Superior temporal gyrus (tissue), 1 donor: ENCODE data around the gene PUM1.
A peak's percentile ranks its signal among the peaks of the same experiment; 100 is the strongest.
"Not testable (repeated sequence)": the region's sequence is repeated elsewhere in the genome, so short reads cannot be mapped to it uniquely, and the experiment has no call there.

ENCODE experiments used
- DNase-seq: peaks from one replicate; pipeline ENCODE4 v3.0.0-alpha.2; 2016; ENCODE audit errors: extremely low spot score

The PUM1 gene

GRCh38 chr1:30995990-30996612, 69.4 kb downstream of the PUM1 start:
- DNase-seq, result no peak

DNA sequence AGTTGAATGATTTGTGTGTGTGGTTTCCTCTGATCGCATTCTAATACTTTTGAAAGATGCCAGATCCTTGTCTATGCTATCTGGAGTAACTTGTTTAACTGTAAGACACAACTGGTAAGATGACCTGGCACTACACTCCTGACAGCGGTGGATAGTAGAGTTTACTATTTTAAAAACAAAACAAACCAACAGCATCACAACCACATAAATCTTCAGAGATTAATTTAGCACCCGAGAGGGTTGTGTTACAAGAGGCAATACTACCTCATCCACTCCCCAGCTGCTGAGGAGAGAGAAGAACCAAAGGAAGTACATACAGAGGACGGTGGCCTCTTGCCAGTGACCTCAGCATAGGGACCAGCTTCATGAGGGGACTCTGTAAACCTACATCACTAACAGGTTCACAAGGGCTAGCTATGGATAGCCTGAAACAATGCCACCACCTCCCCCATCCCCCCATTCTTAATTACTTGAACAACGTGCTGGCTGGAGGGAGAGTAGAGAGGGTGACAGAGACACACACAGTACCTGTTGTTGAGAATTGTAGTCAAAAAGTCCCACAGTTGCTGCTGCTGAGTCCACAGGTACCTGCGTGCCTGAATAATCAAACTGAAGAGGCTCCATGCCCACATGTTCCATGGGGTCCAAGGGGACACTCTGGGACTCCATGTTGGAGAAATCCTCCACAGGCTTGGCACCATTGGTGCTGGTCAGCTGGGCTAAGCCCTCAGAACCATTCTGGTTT, 73.5 kb downstream of the PUM1 start:
- DNase-seq, result no peak

GRCh38 chr1:30990591-30990990, 74.9 kb downstream of the PUM1 start:
- DNase-seq, result no peak

DNA sequence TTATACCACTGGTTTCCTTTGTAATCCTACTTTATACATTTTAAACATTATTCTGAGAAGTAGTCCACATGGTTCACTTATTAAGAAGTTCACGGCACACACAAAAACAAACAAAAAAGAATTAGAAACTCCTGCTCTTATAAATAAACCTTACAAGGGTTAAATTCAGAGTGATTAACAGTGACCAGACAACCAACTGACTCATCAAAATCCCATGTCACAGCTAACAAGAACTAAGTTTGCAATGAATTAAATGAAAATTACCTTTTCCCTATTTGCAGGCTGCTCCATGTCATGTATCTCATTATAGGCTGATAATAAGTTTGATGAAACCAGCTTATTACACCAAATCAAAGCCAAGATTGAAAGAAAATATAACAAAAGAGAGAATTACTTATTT, 77.5 kb downstream of the PUM1 start:
- DNase-seq, result no peak

DNA sequence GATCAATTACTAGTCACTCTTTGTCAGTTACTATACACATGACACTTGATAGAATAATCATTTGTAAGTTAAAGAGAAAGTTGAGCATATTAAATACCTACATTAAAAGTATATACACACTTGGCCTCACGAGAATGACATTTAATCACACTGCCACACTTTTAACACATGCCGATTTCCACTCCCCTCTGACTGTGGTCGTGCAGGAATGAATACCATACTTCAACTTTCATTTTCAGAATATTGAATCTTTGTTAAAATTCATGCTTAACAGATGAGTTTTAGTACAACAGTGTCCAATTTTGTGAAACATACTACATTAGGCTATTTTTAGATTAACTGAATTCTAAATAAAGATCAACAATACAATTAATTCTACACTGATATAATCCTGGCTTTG, 78.8 kb downstream of the PUM1 start:
- no peak for DNase-seq

- DNase-seq, result no peak
Observed at GRCh38 chr1:30984991-30985503, 80.5 kb downstream of the PUM1 start.

DNA sequence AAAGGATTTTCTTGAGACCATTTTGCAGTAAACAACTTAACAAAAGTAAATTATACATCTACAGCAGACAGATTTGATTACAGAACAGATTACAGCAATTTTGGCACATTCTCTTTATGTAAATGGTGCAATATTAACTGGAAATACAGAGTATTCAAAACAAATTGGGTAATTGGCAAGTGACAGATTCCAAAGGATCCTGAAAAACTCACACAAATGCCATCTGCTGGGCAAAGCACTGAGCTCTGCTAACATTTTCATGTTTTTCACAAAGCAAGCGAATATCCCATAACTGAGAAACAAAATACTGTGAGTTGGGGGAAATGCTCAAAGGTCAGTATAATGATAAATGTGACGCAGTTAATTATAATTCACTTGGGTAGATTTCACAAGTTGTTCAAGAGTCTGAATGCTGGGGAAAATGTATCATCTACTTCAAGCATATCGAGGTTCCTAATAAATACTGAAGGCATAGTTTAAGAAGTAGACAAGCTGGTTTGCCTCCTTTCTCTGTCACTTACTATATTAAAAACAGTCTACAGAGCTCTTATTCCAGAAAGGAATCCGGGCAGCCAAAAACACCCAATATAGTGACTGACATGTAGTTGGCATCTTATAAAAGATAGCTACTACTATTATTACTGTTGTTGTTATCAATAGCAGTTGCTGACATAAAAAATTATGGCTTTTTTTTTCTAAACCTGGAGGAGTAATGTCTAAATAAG, 81.2 kb downstream of the PUM1 start:
- no peak for DNase-seq

- peak; percentile 44 for DNase-seq
Observed at GRCh38 chr1:30982937-30983336, 82.6 kb downstream of the PUM1 start.

GRCh38 chr1:30982431-30982830, 83.1 kb downstream of the PUM1 start:
- DNase-seq, result no peak

GRCh38 chr1:30981172-30981571, 84.3 kb downstream of the PUM1 start:
- DNase-seq, result no peak

DNA sequence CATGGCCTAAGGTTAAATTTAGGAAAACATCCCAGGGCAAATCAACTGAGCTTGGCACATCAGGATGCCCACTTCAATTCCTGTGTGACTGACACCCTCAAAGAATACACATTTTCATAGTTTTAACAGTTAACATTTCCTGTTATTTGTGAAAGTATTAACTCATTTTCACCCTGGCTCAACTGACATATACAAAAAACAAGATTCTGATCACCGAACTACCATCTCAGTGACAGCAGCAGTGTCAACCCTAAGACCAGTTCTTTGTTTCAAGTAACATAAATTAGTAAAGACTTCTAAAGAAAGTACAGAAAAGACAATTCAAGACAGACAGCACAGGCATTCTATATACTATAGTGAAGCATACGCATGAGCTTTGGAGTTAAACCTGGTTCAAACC, 88.0 kb downstream of the PUM1 start:
- no peak for DNase-seq

GRCh38 chr1:30977105-30977504, 88.4 kb downstream of the PUM1 start:
- no peak for DNase-seq

GRCh38 chr1:30976143-30976542, 89.4 kb downstream of the PUM1 start:
- peak; percentile 52 for DNase-seq

- DNase-seq, result no peak
Observed at GRCh38 chr1:30975217-30975616, 90.3 kb downstream of the PUM1 start.

DNA sequence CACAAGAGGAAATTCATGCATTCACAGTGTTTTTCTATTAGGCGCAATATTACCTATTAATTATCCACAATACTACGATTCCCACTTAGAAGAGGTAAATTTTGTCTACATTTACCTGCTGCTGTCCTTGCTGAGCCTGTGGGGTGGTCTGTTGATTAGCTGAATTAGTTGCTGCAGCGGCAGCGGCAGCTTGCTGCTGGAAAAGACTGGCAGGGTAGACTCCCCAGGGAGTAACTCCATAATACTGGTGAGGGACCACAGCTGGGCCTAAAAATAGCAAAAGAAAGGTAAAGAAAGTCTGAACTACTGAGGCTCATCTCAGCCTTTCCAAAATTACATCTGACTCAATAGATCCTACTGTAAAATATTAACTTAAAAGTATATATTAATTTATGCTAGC, 91.0 kb downstream of the PUM1 start:
- DNase-seq, result no peak

GRCh38 chr1:30972349-30972748, 93.2 kb downstream of the PUM1 start:
- DNase-seq, result not testable (repeated sequence)

DNA sequence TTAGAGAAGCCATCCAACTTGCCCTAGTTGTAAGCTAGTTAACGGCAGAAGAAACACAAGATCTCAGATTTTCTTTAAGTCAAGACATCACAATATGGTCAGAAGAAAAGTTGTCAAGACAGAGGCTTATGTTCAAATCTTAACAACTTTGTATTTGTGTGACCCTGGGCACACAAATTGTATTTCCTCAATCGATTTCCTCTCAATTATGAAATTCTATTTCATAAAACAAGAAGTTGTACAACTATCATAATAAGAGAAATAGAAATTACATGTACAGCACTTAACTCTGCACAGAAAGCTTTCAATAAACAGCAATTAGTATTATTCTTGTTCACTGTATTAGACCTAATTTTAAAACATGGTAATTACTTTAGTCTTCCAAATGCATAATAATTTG, 94.0 kb downstream of the PUM1 start:
- DNase-seq, result no peak

- DNase-seq, result no peak
Observed at GRCh38 chr1:30969903-30970302, 95.6 kb downstream of the PUM1 start.

DNA sequence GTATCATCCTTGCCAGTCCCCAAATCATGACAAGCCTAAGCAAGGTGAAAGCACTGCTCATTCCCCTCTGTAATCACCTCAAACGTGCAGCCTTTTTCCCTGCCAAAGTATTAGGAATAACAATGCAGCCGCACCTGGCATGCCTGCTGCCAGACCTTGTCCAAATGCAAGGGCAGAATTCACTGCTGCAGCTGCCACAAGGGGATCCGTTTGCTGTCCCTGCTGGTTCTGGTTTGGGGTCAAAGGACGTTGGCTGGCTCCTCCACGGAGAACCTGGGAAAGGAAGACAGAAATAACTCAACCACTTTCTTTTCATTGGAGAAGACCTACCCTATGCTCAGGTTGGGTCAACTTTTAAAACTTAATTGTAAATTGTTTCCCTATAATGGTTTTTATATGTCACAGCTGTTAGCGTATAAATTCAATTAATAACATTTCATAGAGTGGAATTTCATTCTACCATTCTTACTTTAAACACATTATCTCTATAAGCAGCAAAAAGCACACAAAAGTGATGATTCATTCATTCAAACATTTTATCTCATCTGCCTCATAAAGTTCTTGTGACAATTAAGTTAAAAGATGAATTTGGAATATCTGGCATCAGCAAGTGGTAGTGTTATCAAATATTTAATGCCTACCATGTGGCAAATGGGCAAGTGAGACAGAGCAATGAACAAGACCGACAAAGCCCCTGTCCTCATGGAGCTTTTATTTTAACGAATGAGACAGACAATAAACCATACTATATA, 97.1 kb downstream of the PUM1 start:
- DNase-seq, result no peak

- DNase-seq, result no peak
Observed at GRCh38 chr1:30966690-30967369, 98.7 kb downstream of the PUM1 start.

GRCh38 chr1:30965924-30966599, 99.5 kb downstream of the PUM1 start:
- no peak for DNase-seq
